ENCODE measurements around the gene TECPR2. TPM values are rescaled to one million over a fixed set of nuclear protein-coding genes. Genes with fewer than 3 reads are reported as not detected.
"Not testable (repeated sequence)": the region's sequence is repeated elsewhere in the genome, so short reads cannot be mapped to it uniquely, and the experiment has no call there.

TECPR2 gene
- total and polyA plus RNA-seq, 2 experiments from 2014 or later: 9.5 to 20.1 TPM

- Histone ChIP-seq H3K27me3 (no peaks in the 10 kb centered on the region), H3K4me1 (ENCODE audit: insufficient read depth) (peaks cover 3% of the 10 kb centered on the region), H2AFZ (peak overlapping the region; percentile 98), H3K79me2 (no peaks in the 10 kb centered on the region), H4K20me1 (ENCODE audit: insufficient read depth, poor library complexity, severe bottlenecking) (no peaks in the 10 kb centered on the region), H3K27ac (peak overlapping the region; percentile 1), H3K9me2 (replicated peaks; ENCODE audit: insufficient read depth) (no peaks in the 10 kb centered on the region), H3K9me3 (ENCODE audit: low read depth) (no peaks in the 10 kb centered on the region), H3K4me2 (peak overlapping the region; percentile 100), H3K36me3 (replicated peaks; ENCODE audit: insufficient read depth, low read depth) (no peaks in the 10 kb centered on the region), H3K4me3 (peak overlapping the region; percentile 98)
- 1% methylated on average over 23 of the region's 95 CpGs for WGBS (ENCODE audit: low lambda C conversion rate, missing lambda C conversion rate)
- TF ChIP-seq CTCF (IDR thresholded peaks at IDR 0.05; ENCODE audit: poor library complexity) (peak; percentile 65), EZH2phosphoT487 (IDR thresholded peaks at IDR 0.05; ENCODE audit: low read depth, severe bottlenecking, unreplicated experiment) (no peak), EZH2 (IDR thresholded peaks at IDR 0.05; ENCODE audit: borderline replicate concordance) (no peak)
- peak; percentile 71 for DNase-seq (ENCODE audit: low spot score)
These were observed 154.0 kb downstream of the TECPR2 start for GRCh38 chr14:102516531-102517391.

- no peaks in the 10 kb centered on the region for H3K79me2 ChIP-seq
- peak overlapping the region; percentile 100 for H3K4me2 ChIP-seq
- H3K36me3 ChIP-seq (replicated peaks; ENCODE audit: insufficient read depth, low read depth): no peaks in the 10 kb centered on the region
- H3K27ac ChIP-seq: peak overlapping the region; percentile 1
- no peaks in the 10 kb centered on the region for H3K9me3 ChIP-seq (ENCODE audit: low read depth)
- H3K4me3 ChIP-seq: peak overlapping the region; percentile 98
- no peaks in the 10 kb centered on the region for H3K27me3 ChIP-seq
- peak; percentile 58 for DNase-seq (ENCODE audit: low spot score)
- TF ChIP-seq CTCF (IDR thresholded peaks at IDR 0.05; ENCODE audit: poor library complexity) (no peak), EZH2phosphoT487 (IDR thresholded peaks at IDR 0.05; ENCODE audit: low read depth, severe bottlenecking, unreplicated experiment) (no peak), EZH2 (IDR thresholded peaks at IDR 0.05; ENCODE audit: borderline replicate concordance) (no peak)
- H2AFZ ChIP-seq: peak overlapping the region; percentile 98
- H3K4me1 ChIP-seq (ENCODE audit: insufficient read depth): no peaks in the 10 kb centered on the region
- 36% methylated on average over 25 of the region's 37 CpGs for WGBS (ENCODE audit: low lambda C conversion rate, missing lambda C conversion rate)
- H4K20me1 ChIP-seq (ENCODE audit: insufficient read depth, poor library complexity, severe bottlenecking): no peaks in the 10 kb centered on the region
- no peaks in the 10 kb centered on the region for H3K9me2 ChIP-seq (replicated peaks; ENCODE audit: insufficient read depth)
These were observed 154.8 kb downstream of the TECPR2 start for GRCh38 chr14:102517392-102518062.

GRCh38 chr14:102518063-102518648 is 155.4 kb downstream of the TECPR2 start:
- H3K79me2 ChIP-seq: no peaks in the 10 kb centered on the region

GRCh38 chr14:102519709-102520108 is 157.0 kb downstream of the TECPR2 start:
- not testable (repeated sequence) for H3K4me2 ChIP-seq; H4K20me1 ChIP-seq (ENCODE audit: insufficient read depth, poor library complexity, severe bottlenecking); H2AFZ ChIP-seq; DNase-seq (ENCODE audit: low spot score); H3K36me3 ChIP-seq (replicated peaks; ENCODE audit: insufficient read depth, low read depth); H3K4me1 ChIP-seq (ENCODE audit: insufficient read depth); H3K9me2 ChIP-seq (replicated peaks; ENCODE audit: insufficient read depth); H3K4me3 ChIP-seq; H3K27ac ChIP-seq; H3K9me3 ChIP-seq (ENCODE audit: low read depth); H3K79me2 ChIP-seq; H3K27me3 ChIP-seq
- WGBS (ENCODE audit: low lambda C conversion rate, missing lambda C conversion rate): 91% methylated on average over 5 of the region's 5 CpGs

More at GRCh38 chr14:102518063-102518648, 155.4 kb downstream of the TECPR2 start:
- H3K4me3 ChIP-seq: no peak overlapping the region
- TF ChIP-seq EZH2phosphoT487 (IDR thresholded peaks at IDR 0.05; ENCODE audit: low read depth, severe bottlenecking, unreplicated experiment): no peak
- no peak for TF ChIP-seq EZH2 (IDR thresholded peaks at IDR 0.05; ENCODE audit: borderline replicate concordance)
- no peak for TF ChIP-seq CTCF (IDR thresholded peaks at IDR 0.05; ENCODE audit: poor library complexity)
- no peaks in the 10 kb centered on the region for H3K27me3 ChIP-seq
- no peaks in the 10 kb centered on the region for H3K9me2 ChIP-seq (replicated peaks; ENCODE audit: insufficient read depth)
- no peak overlapping the region for H3K4me2 ChIP-seq
- H3K27ac ChIP-seq: no peak overlapping the region
- H4K20me1 ChIP-seq (ENCODE audit: insufficient read depth, poor library complexity, severe bottlenecking): no peaks in the 10 kb centered on the region
- no peaks in the 10 kb centered on the region for H3K36me3 ChIP-seq (replicated peaks; ENCODE audit: insufficient read depth, low read depth)
- no peaks in the 10 kb centered on the region for H3K9me3 ChIP-seq (ENCODE audit: low read depth)
- 86% methylated on average over 8 of the region's 8 CpGs for WGBS (ENCODE audit: low lambda C conversion rate, missing lambda C conversion rate)
- H3K4me1 ChIP-seq (ENCODE audit: insufficient read depth): no peaks in the 10 kb centered on the region
- no peak for DNase-seq (ENCODE audit: low spot score)
- no peak overlapping the region for H2AFZ ChIP-seq
